ENCODE data around the gene DCLK2.

- TF ChIP-seq, protein P1, sequence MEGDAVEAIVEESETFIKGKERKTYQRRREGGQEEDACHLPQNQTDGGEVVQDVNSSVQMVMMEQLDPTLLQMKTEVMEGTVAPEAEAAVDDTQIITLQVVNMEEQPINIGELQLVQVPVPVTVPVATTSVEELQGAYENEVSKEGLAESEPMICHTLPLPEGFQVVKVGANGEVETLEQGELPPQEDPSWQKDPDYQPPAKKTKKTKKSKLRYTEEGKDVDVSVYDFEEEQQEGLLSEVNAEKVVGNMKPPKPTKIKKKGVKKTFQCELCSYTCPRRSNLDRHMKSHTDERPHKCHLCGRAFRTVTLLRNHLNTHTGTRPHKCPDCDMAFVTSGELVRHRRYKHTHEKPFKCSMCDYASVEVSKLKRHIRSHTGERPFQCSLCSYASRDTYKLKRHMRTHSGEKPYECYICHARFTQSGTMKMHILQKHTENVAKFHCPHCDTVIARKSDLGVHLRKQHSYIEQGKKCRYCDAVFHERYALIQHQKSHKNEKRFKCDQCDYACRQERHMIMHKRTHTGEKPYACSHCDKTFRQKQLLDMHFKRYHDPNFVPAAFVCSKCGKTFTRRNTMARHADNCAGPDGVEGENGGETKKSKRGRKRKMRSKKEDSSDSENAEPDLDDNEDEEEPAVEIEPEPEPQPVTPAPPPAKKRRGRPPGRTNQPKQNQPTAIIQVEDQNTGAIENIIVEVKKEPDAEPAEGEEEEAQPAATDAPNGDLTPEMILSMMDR (IDR thresholded peaks at IDR 0.05; ENCODE audit: insufficient read depth, low read length, poor library complexity, severe bottlenecking), result no peak
- no peak for TF ChIP-seq EZH2phosphoT487 (conservative IDR thresholded peaks at IDR 0.05; ENCODE audit: low read length)
Observed at GRCh38 chr4:150247184-150247583, 168.9 kb downstream of the DCLK2 start.

Measured in SU-DHL-6 (cell line).